Activated CD4-positive, alpha-beta T cell treated with anti-CD3 and anti-CD28 coated beads, Interleukin-2, Interleukin-6, amounts not matched to agents 100 ng/mL and 50 ng/mL, durations not matched to agents 16 hours and 8 hours (primary cell): Measurements from ENCODE around the gene VTI1A.

Experiments
- DNase-seq: peaks from one replicate; pipeline ENCODE4 v3.0.0-alpha.2; 2020

The VTI1A gene

GRCh38 chr10:112601214-112602090 is 154.4 kb downstream of the VTI1A start:
- DNase-seq, result no peak

GRCh38 chr10:112603062-112603461 is 156.0 kb downstream of the VTI1A start:
- DNase-seq, result no peak

GRCh38 chr10:112605063-112605462 is 158.0 kb downstream of the VTI1A start:
- DNase-seq, result no peak

DNA sequence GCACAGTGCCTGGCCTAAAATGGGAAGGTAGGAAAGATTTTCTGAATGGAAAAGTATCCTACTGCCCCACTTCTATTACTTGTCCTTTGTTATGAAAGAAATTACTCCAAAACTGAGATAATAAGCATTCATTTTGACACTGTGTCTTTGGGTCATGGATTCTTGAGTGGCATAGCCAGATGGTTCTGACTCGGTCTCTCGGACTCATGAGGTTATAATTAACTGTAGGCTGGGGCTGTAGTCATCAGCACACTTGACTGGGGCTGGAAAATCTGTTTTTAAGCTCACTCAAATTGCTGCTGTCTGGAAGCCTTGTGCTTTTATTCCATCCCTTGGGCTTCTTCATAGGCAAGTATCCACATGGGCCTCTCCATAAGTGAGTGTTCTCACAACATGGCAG is 160.5 kb downstream of the VTI1A start:
- DNase-seq, result no peak

GRCh38 chr10:112613620-112614019 is 166.6 kb downstream of the VTI1A start:
- DNase-seq, result no peak

DNA sequence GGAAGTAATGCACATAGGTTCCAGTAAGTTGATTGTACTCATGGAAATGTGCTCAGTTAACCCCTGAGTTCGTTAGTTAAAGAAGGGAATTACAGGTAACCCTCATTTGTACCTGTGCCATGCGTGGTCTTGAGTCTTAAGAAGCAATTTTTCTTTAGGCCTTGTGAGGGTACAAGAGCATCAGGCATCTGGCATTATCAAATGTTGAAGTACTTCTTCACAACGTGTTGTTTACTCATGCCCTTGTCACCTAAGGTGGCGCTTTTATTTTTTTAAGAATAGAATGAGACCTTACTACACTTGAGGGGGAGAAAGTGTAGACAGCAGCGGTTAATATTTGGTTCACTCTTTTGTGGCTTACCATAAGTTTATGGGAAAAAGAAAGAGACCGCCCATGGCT is 167.1 kb downstream of the VTI1A start:
- no peak for DNase-seq

DNA sequence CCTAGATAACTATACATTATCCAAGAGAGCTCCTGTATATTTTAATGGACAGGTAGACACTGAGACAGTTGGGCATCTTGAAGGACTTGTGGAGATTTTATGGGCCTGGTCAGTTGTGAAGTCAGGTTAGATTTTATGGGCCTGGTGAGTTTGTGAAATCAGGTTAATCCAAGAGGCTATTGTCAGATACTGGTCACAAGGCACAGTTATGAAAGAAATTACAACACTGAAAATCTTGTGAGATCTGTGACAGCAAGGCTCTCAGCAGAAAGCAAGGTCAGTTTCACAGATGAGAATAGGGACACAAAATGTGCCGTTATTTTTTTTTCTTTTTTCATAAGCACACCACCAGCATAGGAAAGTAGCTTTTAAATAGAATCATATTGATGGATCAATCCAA is 167.6 kb downstream of the VTI1A start:
- DNase-seq, result no peak

- DNase-seq, result no peak
Measured at GRCh38 chr10:112615269-112615668, 168.3 kb downstream of the VTI1A start.

GRCh38 chr10:112616647-112617046 is 169.6 kb downstream of the VTI1A start:
- no peak for DNase-seq

DNA sequence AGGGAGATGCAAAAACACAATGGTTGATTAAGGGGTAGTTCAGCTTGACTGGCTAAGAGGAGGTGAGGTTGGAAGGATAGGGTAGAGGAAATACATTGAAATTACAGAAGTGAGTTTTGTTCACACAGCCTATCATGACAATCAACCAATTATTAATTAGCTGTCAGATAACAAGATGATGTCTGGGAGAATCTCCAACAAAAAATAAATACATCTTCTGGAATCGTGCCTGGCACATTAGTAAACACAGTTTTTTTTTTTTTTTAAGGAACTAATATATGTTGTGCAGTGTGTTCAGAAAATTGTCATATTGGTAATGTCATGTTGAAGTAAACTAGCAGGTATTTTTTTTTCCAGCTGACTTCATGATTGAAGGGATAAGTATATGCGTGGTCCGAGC is 171.8 kb downstream of the VTI1A start:
- DNase-seq, result no peak

DNA sequence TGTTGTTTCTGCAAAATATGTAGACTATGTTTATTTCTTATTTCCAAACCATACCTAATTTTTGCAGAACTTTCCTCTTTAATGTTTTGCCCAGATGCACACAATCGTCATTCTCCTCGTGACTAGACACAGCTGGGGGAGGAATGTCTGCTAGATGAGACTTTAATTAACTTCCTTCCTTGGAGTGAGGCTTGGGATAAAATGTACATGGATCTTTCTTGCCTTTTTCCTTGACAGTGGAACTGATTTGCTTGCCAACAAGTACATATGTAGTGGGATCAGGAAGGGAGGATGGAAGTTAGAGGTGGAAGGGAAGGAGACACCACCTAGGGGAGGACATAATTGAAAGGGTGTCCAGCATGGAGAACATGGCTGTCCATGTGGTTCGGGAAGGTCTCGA is 172.5 kb downstream of the VTI1A start:
- DNase-seq, result no peak

- no peak for DNase-seq
Measured at GRCh38 chr10:112622786-112623185, 175.8 kb downstream of the VTI1A start.

DNA sequence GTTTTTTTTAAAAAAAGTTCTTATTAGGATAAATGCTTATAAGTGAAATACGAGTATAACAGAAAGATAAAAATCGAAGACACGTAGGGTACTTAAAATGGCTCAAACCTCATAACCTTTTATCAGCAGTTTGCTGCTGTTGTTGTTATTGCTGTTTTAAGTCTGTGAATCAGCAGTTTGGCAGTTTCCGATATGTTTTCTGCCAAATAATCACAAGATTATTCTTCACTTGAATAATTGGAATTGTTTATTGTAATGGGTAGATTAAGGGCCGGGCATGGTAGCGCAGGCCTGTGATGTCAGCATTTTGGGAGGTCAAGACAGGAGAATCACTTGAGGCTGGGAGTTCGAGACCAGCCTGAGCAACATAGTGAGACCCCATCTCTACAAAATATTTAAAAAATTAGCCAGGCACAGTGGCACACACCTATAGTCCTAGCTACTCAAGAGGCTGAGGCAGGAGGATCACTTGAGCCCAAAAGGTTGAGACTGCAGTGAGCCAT is 177.6 kb downstream of the VTI1A start:
- no peak for DNase-seq

DNA sequence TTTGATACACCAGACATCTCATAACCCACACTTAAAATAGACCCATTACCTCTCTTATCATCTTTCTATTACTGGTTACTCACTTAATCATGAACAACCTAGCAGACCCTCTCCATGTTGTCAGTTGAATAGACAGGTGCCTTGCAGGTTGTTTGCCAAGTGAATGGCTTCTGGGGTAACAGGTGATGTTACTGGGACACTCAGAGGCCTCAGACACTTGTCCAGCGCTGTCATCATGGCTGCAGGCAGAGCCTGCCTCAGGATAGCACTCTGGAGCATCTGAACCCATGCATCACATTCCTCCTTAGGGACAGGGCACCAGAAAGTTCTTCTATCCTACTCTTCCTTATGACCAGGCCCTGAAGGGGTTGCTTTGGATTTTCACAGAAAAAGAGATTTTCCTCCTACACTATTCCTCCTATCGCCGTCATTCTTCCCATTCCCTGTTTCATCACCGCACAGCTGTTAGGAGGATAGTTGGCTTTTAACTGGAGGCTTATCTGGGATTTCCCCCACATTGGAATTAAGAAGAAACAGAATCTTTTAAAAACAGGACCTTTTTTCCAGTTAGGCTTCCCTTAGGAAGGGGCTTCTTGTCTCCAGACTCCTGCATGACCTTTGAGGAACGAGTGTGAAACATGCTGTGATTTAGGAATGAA is 182.1 kb downstream of the VTI1A start:
- no peak for DNase-seq

- no peak for DNase-seq
Measured at GRCh38 chr10:112631501-112632400, 184.7 kb downstream of the VTI1A start.

- no peak for DNase-seq
Measured at GRCh38 chr10:112634096-112634830, 187.2 kb downstream of the VTI1A start.

DNA sequence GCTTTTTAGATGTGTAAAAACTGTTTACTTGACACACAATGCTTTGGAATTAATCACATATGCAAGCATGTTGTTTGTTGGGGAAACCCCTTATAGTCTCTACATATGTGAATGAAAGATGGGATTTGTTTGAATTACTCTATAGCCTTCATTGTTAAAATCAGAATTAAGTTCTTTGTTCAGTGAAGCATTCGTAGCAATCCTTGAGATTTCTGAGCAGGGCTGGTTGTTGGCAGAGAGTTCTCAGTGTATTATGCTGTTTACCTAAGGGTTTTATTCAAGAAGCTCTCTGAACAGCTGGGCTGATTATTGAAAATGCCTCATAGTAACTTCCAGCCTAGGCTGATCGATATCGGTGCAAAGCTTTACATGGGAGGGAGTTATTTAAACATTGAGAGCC is 190.9 kb downstream of the VTI1A start:
- DNase-seq, result no peak

GRCh38 chr10:112639298-112639697 is 192.3 kb downstream of the VTI1A start:
- no peak for DNase-seq

- no peak for DNase-seq
Measured at GRCh38 chr10:112640638-112641037, 193.6 kb downstream of the VTI1A start.

DNA sequence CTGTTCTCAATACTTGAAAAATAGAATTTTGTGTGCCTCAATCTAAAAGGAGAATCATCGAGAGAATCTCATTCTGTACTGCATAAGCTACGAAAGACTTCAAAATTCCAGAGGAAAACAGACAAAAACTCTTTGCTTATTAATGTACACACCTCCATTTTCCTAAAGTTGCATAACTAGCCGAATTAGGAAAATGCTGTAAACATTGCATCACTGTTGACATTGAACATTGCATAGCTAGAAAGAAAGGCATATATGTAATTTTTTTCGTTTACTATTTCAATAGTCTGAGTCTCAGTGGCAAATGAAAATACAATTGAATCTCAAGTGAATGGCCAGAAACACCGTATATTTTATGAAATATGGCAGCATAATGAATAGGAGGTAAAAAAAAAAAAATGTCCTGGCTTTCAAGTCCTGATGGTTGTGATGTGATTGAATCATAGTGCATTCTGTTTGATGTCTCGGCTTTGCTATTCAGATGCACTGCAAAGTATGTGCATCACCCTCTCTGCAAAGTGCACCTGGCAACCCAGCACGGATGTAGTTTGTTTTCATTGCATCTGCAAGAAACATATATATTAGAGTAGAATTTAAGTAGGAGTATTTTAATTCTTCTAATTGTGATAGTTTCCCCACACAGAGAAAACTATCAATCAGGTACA is 196.7 kb downstream of the VTI1A start:
- DNase-seq, result no peak

- DNase-seq, result no peak
Measured at GRCh38 chr10:112644265-112644645, 197.2 kb downstream of the VTI1A start.
